Fibroblast of pulmonary artery (primary cell): Measurements from ENCODE around the gene UNC13C.

Experiments used
- DNase-seq: peaks from one replicate; pipeline ENCODE4 v3.0.0-alpha.2; 2010; ENCODE audit warnings: low read depth
- H3K4me3 ChIP-seq: replicated peaks from 2 replicates; pipeline ENCODE4 v1.5.1; 2011; ENCODE audit warnings: low read depth, mild to moderate bottlenecking, control low read depth, low read length, moderate library complexity
- CTCF ChIP-seq: IDR thresholded peaks from 2 replicates; pipeline ENCODE4 v1.5.1; 2011; ENCODE audit warnings: mild to moderate bottlenecking, control low read depth, low read length, inconsistent platforms; ENCODE audit errors: missing control alignments

UNC13C gene

GRCh38 chr15:54618120-54618519 is 639.9 kb downstream of the UNC13C start:
- TF ChIP-seq CTCF, result no peak
- H3K4me3 ChIP-seq, result no peak overlapping the region
- DNase-seq, result no peak

GRCh38 chr15:54619180-54619579 is 640.9 kb downstream of the UNC13C start:
- TF ChIP-seq CTCF, result no peak
- no peak overlapping the region for H3K4me3 ChIP-seq

GRCh38 chr15:54620916-54621315 is 642.7 kb downstream of the UNC13C start:
- no peak for TF ChIP-seq CTCF
- DNase-seq, result no peak
- H3K4me3 ChIP-seq, result no peak overlapping the region

More at GRCh38 chr15:54619180-54619579, 640.9 kb downstream of the UNC13C start:
- no peak for DNase-seq

- H3K4me3 ChIP-seq, result no peak overlapping the region
- no peak for DNase-seq
- no peak for TF ChIP-seq CTCF
These were observed 657.9 kb downstream of the UNC13C start for GRCh38 chr15:54636147-54636546.

- DNase-seq, result no peak
- no peak overlapping the region for H3K4me3 ChIP-seq
- TF ChIP-seq CTCF, result no peak
These were observed 660.4 kb downstream of the UNC13C start for GRCh38 chr15:54638666-54639065.

- no peak overlapping the region for H3K4me3 ChIP-seq
- no peak for DNase-seq
- no peak for TF ChIP-seq CTCF
These were observed 662.6 kb downstream of the UNC13C start for GRCh38 chr15:54640873-54641272.

- DNase-seq, result no peak
- TF ChIP-seq CTCF, result no peak
- H3K4me3 ChIP-seq, result no peak overlapping the region
These were observed 666.6 kb downstream of the UNC13C start for GRCh38 chr15:54644796-54645195.
